Esophagus muscularis mucosa (tissue), 4 donors: Measurements from ENCODE around the gene ANKS3. TPM values are rescaled to one million over a fixed set of nuclear protein-coding genes. Genes with fewer than 3 reads are reported as not detected.

Source experiments
- DNase-seq: peaks from one replicate; pipeline ENCODE4 v3.0.0-alpha.2; 2017; ENCODE audit errors: extremely low spot score
- H3K27ac ChIP-seq, 4 donors: fragments of 200-600 bp; sonication (generic); replicated peaks in 1 of 4; 1 replicate in 3 of 4; 2 replicates in 1 of 4; pipeline ENCODE4 v1.5.1; 2016 to 2019; ENCODE audit warnings: mild to moderate bottlenecking in 1 of 4
- H3K27me3 ChIP-seq, 4 donors: fragments of 200-600 bp; sonication (generic); one replicate each; pipeline versions ENCODE4 v1.5.1 to v1.6.0; 2016 to 2019
- H3K36me3 ChIP-seq, 4 donors: fragments of 200-600 bp; sonication (generic); one replicate each; pipeline ENCODE4 v1.5.1; 2016 to 2019
- H3K4me1 ChIP-seq, 4 donors: fragments of 200-600 bp; sonication (generic); one replicate each; pipeline ENCODE4 v1.5.1; 2016 to 2019
- H3K4me3 ChIP-seq, 4 donors: fragments of 200-600 bp; sonication (generic); 1 replicate in 2 of 4; 2 replicates in 2 of 4; pipeline ENCODE4 v1.5.1; 2016 to 2019; ENCODE audit warnings: mild to moderate bottlenecking in 4 of 4, moderate library complexity in 1 of 4
- H3K9me3 ChIP-seq, 4 donors: fragments of 200-600 bp; sonication (generic); 1 replicate in 3 of 4; 2 replicates in 1 of 4; pipeline ENCODE4 v1.5.1; 2016 to 2019
- EP300 ChIP-seq: sonication (generic); formaldehyde crosslinking; IDR thresholded peaks from one replicate; pipeline ENCODE4 v1.6.1; 2017; ENCODE audit warnings: antibody characterized with exemption
- POLR2A ChIP-seq: fragments of 450-650 bp; IDR thresholded peaks from one replicate; pipeline ENCODE4 v1.6.1; 2017; ENCODE audit warnings: antibody characterized with exemption, moderate library complexity, mild to moderate bottlenecking, low read depth
- POLR2AphosphoS5 ChIP-seq, 2 donors: sonication (generic); formaldehyde crosslinking; IDR thresholded peaks; one replicate each; pipeline ENCODE4 v1.6.1; 2017; ENCODE audit warnings: antibody characterized with exemption in 2 of 2
- WGBS: methylation state at CpG from one replicate; pipeline ENCODE4 v1.1.5; 2018; 5-methylcytosine and 5-hydroxymethylcytosine counted together
- intact Hi-C: fragments of 100-400 bp; cut with DNase I; formaldehyde crosslinking; loops from one replicate; pipeline ENCODE4 v1.15.1; 2023
- total RNA-seq, 4 donors: library from RNA; depleted of rRNA; stranded (reverse); fragments of >200 nt; gene quantifications; one replicate each; pipeline versions ENCODE4 v1.1.0 to v1.2.1, GENCODE V29; 2016
- TF ChIP-seq, protein P1 (sequence below), 3 experiments: fragments of 200-600 bp in 2 of 3; fragments of 450-650 bp in 1 of 3; sonication (generic) in 2 of 3; IDR thresholded peaks; one replicate each; pipeline ENCODE4 v1.5.1; 2017 to 2019; ENCODE audit warnings: antibody characterized with exemption in 3 of 3, mild to moderate bottlenecking in 2 of 3, moderate library complexity in 1 of 3

Gene ANKS3
- total RNA-seq, 4 donors from 2014 or later = 17.0 to 29.0 (median 24.7) TPM

DNA sequence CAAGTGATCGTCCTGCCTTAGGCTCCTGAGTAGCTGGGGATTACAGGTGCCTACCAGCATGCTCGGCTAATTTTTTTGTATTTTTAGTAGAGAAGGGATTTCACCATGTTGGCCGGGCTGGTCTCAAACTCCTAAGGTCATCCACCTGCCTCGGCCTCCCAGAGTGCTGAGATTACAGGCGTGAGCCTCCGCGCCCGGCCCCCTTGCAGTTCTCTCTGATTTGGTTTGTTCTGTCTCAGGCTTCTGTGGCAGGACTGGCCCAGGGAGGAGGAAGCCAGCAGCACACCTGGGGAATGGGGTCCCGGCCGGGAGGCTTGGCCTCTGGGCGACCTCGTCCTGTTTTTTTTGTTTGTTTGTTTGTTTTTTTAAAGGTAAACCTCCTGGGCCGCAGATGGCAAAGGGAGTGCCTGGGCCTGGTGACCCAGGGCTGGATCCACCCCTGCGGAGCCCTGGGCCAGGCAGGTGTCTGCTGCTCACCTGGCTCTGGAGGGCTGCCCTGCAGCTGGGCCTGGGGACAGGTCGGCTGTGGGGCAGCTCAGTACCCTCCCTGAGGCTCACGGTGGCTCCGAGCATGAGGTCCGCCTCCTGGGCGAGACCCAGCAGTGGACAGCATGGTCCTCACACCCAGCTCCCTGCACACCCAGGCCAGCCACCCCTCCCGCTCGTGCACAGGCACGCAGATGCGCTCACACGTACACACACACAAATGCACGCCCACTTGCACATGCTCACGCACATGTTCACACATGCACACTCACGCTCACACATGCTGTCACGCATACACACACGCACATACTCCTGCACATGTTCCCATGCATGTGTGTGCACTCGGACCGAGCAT lies 44.0 kb downstream of the ANKS3 start:
- no peak overlapping the region for H3K4me3 ChIP-seq
- 80% methylated on average over 22 of the region's 31 CpGs for WGBS
- no peak for DNase-seq
- intact Hi-C loops = no loop called here
- TF ChIP-seq POLR2A = no peak
- TF ChIP-seq POLR2AphosphoS5 (IDR thresholded peaks at IDR 0.05) = no peak
- no peak for TF ChIP-seq EP300
- TF ChIP-seq, protein P1, sequence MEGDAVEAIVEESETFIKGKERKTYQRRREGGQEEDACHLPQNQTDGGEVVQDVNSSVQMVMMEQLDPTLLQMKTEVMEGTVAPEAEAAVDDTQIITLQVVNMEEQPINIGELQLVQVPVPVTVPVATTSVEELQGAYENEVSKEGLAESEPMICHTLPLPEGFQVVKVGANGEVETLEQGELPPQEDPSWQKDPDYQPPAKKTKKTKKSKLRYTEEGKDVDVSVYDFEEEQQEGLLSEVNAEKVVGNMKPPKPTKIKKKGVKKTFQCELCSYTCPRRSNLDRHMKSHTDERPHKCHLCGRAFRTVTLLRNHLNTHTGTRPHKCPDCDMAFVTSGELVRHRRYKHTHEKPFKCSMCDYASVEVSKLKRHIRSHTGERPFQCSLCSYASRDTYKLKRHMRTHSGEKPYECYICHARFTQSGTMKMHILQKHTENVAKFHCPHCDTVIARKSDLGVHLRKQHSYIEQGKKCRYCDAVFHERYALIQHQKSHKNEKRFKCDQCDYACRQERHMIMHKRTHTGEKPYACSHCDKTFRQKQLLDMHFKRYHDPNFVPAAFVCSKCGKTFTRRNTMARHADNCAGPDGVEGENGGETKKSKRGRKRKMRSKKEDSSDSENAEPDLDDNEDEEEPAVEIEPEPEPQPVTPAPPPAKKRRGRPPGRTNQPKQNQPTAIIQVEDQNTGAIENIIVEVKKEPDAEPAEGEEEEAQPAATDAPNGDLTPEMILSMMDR (IDR thresholded peaks at IDR 0.05) = no peak
- no peaks in the 10 kb centered on the region for H3K9me3 ChIP-seq
- peaks cover 13 to 59% (median 50%) of the 10 kb centered on the region in 4 donors for H3K36me3 ChIP-seq
- H3K4me1 ChIP-seq = peaks cover 18 to 28% (median 22%) of the 10 kb centered on the region in 4 donors
- no peaks in the 10 kb centered on the region for H3K27me3 ChIP-seq
- no peak overlapping the region for H3K27ac ChIP-seq

DNA sequence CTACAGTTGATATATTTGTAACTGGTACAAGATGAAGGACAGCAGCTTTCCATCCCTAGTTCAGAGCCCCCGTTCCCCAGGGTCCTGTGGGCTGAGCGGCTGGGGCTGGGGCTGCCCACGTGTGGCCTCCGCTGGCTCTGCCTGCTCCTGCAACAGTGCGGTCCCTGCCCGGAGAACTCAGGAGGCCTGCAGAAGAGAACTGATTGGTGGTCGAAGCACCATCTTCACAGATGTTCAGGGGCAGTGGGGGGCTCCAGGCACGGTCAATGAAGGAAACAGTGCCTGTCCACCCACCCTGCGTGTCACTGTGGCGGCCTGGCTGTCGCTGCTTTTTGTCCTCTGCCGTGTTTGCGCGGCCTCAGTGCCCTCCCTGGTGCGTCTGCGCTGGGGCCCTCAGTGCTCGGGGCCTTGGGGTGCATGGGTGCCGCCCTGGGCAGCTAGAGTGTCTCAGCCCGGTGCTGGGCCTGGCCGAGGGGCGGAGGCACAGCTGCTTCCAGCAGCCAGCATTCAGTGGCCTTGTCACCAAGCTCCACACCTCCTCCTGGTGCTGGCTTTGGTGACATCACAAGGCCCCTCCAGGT lies 44.9 kb downstream of the ANKS3 start:
- peaks cover 16 to 68% (median 58%) of the 10 kb centered on the region in 4 donors for H3K36me3 ChIP-seq
- TF ChIP-seq POLR2A (no peak), EP300 (no peak), POLR2AphosphoS5 (IDR thresholded peaks at IDR 0.05) (no peak)
- TF ChIP-seq, protein P1 (IDR thresholded peaks at IDR 0.05) = no peak
- no peak overlapping the region for H3K27ac ChIP-seq
- DNase-seq = no peak
- H3K4me3 ChIP-seq = no peak overlapping the region
- intact Hi-C loops = no loop called here
- H3K4me1 ChIP-seq = peaks cover 9 to 19% (median 13%) of the 10 kb centered on the region in 4 donors
- WGBS = 80% methylated on average over 1 of the region's 21 CpGs
- no peaks in the 10 kb centered on the region for H3K9me3 ChIP-seq
- no peaks in the 10 kb centered on the region for H3K27me3 ChIP-seq

DNA sequence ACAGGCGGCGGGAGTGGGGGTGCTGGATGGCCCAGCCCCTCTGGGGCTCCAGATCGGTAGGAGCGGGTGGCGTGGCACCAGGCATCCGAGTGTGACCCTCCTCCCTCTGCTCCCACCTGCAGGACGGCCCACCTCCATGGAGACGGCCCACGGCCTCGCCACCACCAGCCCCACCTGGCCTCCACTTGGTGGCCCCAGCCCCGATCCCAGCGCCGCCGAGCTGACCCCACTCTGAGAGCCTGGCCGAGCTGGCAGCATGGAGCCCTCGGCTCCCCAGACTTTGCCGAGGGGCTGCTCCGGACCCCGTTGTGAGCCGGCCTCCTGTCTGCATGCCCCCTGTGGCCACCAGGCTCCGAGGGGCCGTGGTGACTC lies 45.4 kb downstream of the ANKS3 start:
- Histone ChIP-seq H3K27me3 (no peaks in the 10 kb centered on the region), H3K27ac (no peak overlapping the region), H3K4me1 (peaks cover 7 to 17% (median 12%) of the 10 kb centered on the region in 4 donors), H3K36me3 (peaks cover 19 to 73% (median 63%) of the 10 kb centered on the region in 4 donors), H3K9me3 (no peaks in the 10 kb centered on the region), H3K4me3 (no peak overlapping the region)
- DNase-seq = no peak
- intact Hi-C loops = no loop called here
- 86% methylated on average over 20 of the region's 22 CpGs for WGBS
- TF ChIP-seq POLR2A (no peak), POLR2AphosphoS5 (IDR thresholded peaks at IDR 0.05) (no peak), EP300 (no peak)
- TF ChIP-seq, protein P1 (IDR thresholded peaks at IDR 0.05) = no peak

DNA sequence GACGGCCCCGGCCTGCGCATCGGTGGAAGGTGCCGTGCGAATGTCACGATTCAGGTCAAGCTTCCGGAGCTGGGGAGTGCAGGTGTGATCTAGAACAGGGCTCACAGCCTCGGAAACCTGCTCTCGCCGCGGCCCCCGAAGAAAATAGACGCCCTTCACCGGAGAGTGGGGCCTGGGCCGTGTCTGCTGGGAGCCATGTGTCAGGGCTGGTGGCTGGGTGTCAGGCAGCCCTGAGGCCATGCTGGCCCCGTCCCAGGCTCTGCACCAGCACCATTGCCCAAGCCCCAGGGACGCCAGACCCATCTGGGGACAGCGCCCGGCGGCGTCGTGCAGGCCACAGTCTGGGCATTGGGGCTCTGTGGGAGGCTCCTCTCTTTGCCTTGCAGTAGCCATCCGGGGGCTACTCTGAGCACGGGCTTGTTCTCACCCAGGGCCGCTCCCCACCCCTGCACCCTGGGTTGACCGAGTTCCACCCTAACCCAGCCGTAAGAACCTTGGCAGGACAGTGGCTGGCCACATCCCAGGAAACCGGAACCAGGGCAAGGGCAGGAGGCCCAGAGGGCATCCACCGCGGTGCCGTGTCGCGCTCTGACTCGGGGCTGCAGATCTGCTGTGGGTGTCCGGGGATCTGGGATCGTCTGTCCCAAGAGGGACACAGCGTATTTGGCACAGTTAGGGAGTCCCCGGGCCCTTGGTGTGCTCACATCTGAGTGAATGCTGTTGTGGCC lies 46.0 kb downstream of the ANKS3 start:
- Histone ChIP-seq H3K9me3 (no peaks in the 10 kb centered on the region), H3K36me3 (peaks cover 19 to 79% (median 68%) of the 10 kb centered on the region in 4 donors), H3K27ac (no peak overlapping the region), H3K4me1 (peaks cover 7 to 21% (median 13%) of the 10 kb centered on the region in 4 donors), H3K27me3 (no peaks in the 10 kb centered on the region), H3K4me3 (no peak overlapping the region)
- WGBS = 90% methylated on average over 17 of the region's 39 CpGs
- intact Hi-C loops = no loop called here
- no peak for TF ChIP-seq POLR2A
- TF ChIP-seq EP300 = no peak
- TF ChIP-seq, protein P1 (IDR thresholded peaks at IDR 0.05) = no peak
- TF ChIP-seq POLR2AphosphoS5 (IDR thresholded peaks at IDR 0.05) = no peak
- DNase-seq = no peak
